Measurements from ENCODE around the gene ADAMTSL4. TPM values are rescaled to one million over a fixed set of nuclear protein-coding genes. Genes with fewer than 3 reads are reported as not detected.

The ADAMTSL4 gene
- 9.5 TPM for total RNA-seq (2021; ENCODE audit: unreplicated experiment)
- polyA plus RNA-seq (2012; ENCODE audit: insufficient read length), result 10.4 TPM
- percentile 39 among the genes with signal in this experiment for Bru-seq, nascent RNA
- percentile 41 among the genes with signal in this experiment for BruChase-seq, experiment 1, labeled RNA remaining after a 2-hour chase
- BruChase-seq, experiment 2, labeled RNA remaining after a 6-hour chase, result percentile 44 among the genes with signal in this experiment
- long read RNA-seq, partial matches to known transcripts, result 3 of 9 reads
- long read RNA-seq, other reads (novel, unspliced or antisense), result 6 of 9 reads

GRCh38 chr1:150548632-150549495 lies at the start of gene ADAMTSL4:
TSS of gene ADAMTSL4 (plus strand) at chr1:150549408. CDS start at chr1:150552289, 2,881 bp downstream.
- DNase-seq (ENCODE audit: low read depth, low spot score) (no peak), ATAC-seq (peak; percentile 80)
- Histone ChIP-seq H3K4me3 (ENCODE audit: low read depth in 2 of 2, low read length in 2 of 2) (peak within 1 kb of the TSS; percentile 56 to 73), H3K27me3 (ENCODE audit: control insufficient read depth, insufficient read depth, low read length) (no peaks in the 10 kb centered on the region), H3K4me1 (ENCODE audit: control insufficient read depth, insufficient read depth, low read length) (peaks cover 27% of the 10 kb centered on the region), H3K36me3 (ENCODE audit: control insufficient read depth, insufficient read depth, low read length) (no peaks in the 10 kb centered on the region), H3K27ac (ENCODE audit: low read length) (peak within 1 kb of the TSS; percentile 80), H3K9me3 (ENCODE audit: control insufficient read depth, insufficient read depth, low read depth, low read length) (no peaks in the 10 kb centered on the region)
- intact Hi-C loops (cut with micrococcal nuclease; ENCODE audit: unreplicated experiment) (no loop called here), in situ Hi-C loops (cut with HindIII; ENCODE audit: low pct_unique_long_range_greater_than_20kb, low sequenced_read_pairs) (no loop called here)
- BruUV-seq (replicated peaks), result no TSS peak
- POLR2A ChIA-PET, result interaction anchor here (0.5 kb wide), 1 partner anchor 526 kb away, joined by 3 read pairs; no protein-coding TSS in a partner anchor
- CTCF ChIA-PET, result interaction anchor here (0.9 to 1.4 kb wide), 3 partner anchors 12 to 20 kb away, joined by 3 to 12 read pairs (median 4); no protein-coding TSS in a partner anchor
- 0 out of 2 replicates have a peak, but pooled peaks have one; percentile 29 for TF ChIP-seq TCF7L2 (IDR thresholded peaks at IDR 0.05; ENCODE audit: low read depth, low read length)
- TF ChIP-seq POLR2AphosphoS5 (IDR thresholded peaks at IDR 0.05; ENCODE audit: low read depth, low read length), result no peak; the same call in 1 of the 2 replicates
- TF ChIP-seq REST (IDR thresholded peaks at IDR 0.05; ENCODE audit: insufficient read depth in 1 of 2, low read depth in 2 of 2, low read length in 1 of 2), result no peak
- TF ChIP-seq, protein P1, sequence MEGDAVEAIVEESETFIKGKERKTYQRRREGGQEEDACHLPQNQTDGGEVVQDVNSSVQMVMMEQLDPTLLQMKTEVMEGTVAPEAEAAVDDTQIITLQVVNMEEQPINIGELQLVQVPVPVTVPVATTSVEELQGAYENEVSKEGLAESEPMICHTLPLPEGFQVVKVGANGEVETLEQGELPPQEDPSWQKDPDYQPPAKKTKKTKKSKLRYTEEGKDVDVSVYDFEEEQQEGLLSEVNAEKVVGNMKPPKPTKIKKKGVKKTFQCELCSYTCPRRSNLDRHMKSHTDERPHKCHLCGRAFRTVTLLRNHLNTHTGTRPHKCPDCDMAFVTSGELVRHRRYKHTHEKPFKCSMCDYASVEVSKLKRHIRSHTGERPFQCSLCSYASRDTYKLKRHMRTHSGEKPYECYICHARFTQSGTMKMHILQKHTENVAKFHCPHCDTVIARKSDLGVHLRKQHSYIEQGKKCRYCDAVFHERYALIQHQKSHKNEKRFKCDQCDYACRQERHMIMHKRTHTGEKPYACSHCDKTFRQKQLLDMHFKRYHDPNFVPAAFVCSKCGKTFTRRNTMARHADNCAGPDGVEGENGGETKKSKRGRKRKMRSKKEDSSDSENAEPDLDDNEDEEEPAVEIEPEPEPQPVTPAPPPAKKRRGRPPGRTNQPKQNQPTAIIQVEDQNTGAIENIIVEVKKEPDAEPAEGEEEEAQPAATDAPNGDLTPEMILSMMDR (IDR thresholded peaks at IDR 0.05), result no peak
- TF ChIP-seq SIN3A (IDR thresholded peaks at IDR 0.05; ENCODE audit: borderline replicate concordance, insufficient read depth, low read depth, low read length), result 0 out of 2 replicates have a peak, but pooled peaks have one; percentile 22

GRCh38 chr1:150505431-150505830 lies 43.8 kb upstream of the ADAMTSL4 start:
- no peak for TF ChIP-seq REST (IDR thresholded peaks at IDR 0.05; ENCODE audit: insufficient read depth in 1 of 2, low read depth in 2 of 2, low read length in 1 of 2)
- no peak for TF ChIP-seq POLR2AphosphoS5 (IDR thresholded peaks at IDR 0.05; ENCODE audit: low read depth, low read length)
- no peak for TF ChIP-seq TCF7L2 (IDR thresholded peaks at IDR 0.05; ENCODE audit: low read depth, low read length)
- no peak for TF ChIP-seq SIN3A (IDR thresholded peaks at IDR 0.05; ENCODE audit: borderline replicate concordance, insufficient read depth, low read depth, low read length)
- TF ChIP-seq, protein P1 (IDR thresholded peaks at IDR 0.05), result no peak
- Histone ChIP-seq H3K9me3 (ENCODE audit: control insufficient read depth, insufficient read depth, low read depth, low read length) (no peaks in the 10 kb centered on the region), H3K4me1 (ENCODE audit: control insufficient read depth, insufficient read depth, low read length) (no peaks in the 10 kb centered on the region), H3K36me3 (ENCODE audit: control insufficient read depth, insufficient read depth, low read length) (peaks cover 2% of the 10 kb centered on the region; the same call in 1 of the 2 replicates), H3K27ac (ENCODE audit: low read length) (no peak overlapping the region), H3K27me3 (ENCODE audit: control insufficient read depth, insufficient read depth, low read length) (no peaks in the 10 kb centered on the region), H3K4me3 (ENCODE audit: low read depth in 2 of 2, low read length in 2 of 2) (no peak overlapping the region)
- POLR2A ChIA-PET, result no interaction called here
- in situ Hi-C loops (cut with HindIII; ENCODE audit: low pct_unique_long_range_greater_than_20kb, low sequenced_read_pairs) (no loop called here), intact Hi-C loops (cut with micrococcal nuclease; ENCODE audit: unreplicated experiment) (no loop called here)
- CTCF ChIA-PET, result no interaction called here
- DNase-seq (ENCODE audit: low read depth, low spot score) (no peak), ATAC-seq (no peak)
- BruUV-seq (replicated peaks), result no TSS peak

Data from Panc1 (cell line).